Activated CD4-positive, alpha-beta T cell treated with anti-CD3 and anti-CD28 coated beads, Interleukin-2, amount 50 U/mL, for 24 hours (primary cell): ENCODE data around the gene IL1RL2.
A peak's percentile ranks its signal among the peaks of the same experiment; 100 is the strongest.

Source experiments
- DNase-seq, 2 donors: peaks; one replicate each; pipeline ENCODE4 v3.0.0-alpha.2; 2020; ENCODE audit warnings: low read depth in 1 of 2, low spot score in 1 of 2

Gene IL1RL2

DNA sequence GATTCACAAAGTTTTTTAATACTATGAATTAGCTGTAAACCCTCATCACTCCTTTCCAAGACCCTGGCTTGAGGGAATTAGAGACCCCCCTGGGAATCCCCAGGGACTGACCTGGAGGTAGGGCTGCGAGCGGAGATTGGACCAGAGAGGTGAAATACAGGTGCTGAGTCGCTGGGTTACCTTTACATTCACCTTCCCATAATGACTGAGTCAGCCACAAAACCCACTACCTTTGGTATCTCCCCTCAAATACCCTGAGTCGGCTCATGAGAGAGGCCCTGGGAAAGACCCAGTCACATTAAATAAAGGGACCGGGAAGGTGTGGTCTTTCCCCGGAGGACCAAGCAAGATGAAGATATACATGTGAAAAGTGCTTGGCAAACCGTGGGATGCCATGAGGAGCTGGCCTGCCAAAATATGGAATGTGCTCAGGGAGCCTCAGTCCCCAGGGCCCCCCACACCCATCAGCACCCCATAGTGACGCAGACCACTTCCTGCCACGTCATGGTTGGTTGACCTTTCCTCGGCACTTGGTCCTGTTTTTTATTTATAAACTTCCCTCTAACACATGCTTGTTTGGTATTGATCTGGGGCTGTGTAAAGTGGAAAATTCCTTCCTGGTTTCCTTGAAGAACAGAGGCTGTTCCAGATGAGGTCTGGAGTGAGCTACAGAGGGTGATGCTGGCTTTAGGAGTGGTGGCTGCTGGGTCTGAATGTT is 51.4 kb downstream of the IL1RL2 start:
- DNase-seq, result no peak

DNA sequence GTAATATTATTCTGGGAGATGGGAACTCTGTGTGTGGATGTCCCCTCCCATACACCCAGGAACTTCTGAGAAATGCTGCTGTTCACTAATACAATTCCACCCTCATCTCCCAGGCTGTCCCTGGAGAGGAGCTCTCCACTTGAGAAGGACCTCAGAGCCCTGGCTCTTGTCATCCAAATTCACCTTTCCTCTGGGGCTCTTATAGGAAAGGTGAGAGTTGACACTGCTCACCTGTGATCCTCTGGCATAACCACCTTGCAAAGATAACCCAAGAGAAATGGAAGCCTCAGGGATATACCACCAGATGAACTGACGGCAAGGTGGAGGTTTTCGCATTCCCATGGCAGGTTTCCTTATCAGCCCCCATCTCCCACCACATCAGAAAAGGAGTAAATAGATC is 52.0 kb downstream of the IL1RL2 start:
- no peak for DNase-seq

DNA sequence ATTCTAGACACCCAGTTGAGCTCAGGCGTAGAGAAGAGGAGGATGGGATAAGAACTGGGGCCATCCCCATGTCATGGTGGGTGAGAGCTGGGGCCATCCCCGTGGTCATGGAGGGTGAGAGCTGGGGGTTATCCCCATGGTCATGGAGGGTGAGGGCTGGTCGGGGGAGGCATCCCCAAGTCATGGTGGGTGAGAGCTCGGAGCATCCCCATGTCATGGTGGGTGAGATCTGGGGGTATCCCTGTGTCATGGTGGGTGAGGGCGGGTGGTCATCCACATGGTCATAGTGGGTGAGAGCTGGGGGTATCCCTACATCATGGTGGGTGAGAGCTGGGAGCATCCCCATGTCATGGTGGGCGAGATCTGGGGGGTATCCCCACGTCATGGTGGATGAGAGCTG is 52.5 kb downstream of the IL1RL2 start:
- no peak for DNase-seq

DNA sequence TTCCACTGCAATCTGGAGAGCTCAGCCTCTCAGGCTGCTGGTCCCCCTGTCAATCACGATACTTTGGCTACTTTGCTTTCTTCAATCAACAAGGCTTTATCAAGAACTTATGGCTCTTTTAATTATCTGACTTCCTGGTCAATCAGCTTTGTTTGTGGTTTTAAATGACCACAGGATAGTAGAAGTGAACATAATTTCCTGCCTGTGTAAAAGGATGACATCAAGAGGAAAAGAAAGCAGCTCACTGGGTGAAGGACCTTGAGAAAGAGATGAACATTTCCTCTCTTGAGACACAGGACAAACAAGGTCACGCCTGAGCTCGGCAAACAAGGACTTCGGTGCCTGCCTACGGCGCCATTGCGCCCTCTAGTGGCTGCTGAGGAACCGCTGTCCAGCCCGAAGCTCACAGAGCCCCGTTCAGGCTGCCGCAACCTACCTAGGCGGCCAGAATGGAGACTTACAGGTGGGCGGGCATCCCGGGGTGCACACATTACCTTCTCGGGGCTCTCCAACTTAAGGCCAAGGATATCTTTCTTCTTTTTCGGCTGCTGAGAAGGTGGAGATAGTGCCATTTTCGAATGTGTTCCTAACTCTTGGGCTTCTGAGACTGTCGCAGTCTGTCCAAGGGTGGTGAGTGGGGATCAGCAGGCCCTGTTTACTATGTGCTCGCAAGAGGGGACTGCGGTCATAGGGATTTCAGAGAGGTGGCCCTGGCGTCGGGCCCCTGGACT is 54.0 kb downstream of the IL1RL2 start:
- peak; percentile 80 to 85 for DNase-seq

DNA sequence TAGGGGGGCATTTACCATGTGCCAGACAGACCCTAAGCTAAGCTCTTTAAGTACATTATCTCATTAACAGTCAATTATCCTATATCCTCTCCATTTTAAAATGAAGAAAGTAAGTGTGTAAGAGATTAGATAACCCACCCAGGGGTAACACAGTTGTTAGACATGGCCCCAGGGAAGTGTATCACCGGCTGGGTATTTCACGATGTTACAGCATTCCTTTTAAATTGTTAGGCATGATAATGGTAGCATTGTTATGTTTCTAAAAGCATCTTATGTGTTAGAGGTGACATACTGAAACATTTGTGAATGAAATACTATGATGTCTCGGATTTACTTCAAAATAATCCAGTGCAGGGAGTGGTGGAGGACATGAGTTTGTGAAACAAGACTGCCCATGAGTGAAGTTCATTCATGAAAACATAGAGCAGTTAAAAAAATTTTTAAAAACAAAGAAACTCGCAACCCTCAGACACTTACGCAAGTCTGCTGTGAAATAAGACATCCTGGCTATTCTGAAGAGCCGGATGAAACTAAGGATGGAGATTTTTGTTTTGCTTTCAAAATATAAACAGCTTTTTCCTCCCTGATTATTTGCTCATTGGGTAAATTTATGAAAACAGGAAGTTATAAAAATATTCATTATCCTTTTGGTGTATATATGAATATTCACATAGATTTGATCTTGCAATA is 54.9 kb downstream of the IL1RL2 start:
- DNase-seq, result no peak

DNA sequence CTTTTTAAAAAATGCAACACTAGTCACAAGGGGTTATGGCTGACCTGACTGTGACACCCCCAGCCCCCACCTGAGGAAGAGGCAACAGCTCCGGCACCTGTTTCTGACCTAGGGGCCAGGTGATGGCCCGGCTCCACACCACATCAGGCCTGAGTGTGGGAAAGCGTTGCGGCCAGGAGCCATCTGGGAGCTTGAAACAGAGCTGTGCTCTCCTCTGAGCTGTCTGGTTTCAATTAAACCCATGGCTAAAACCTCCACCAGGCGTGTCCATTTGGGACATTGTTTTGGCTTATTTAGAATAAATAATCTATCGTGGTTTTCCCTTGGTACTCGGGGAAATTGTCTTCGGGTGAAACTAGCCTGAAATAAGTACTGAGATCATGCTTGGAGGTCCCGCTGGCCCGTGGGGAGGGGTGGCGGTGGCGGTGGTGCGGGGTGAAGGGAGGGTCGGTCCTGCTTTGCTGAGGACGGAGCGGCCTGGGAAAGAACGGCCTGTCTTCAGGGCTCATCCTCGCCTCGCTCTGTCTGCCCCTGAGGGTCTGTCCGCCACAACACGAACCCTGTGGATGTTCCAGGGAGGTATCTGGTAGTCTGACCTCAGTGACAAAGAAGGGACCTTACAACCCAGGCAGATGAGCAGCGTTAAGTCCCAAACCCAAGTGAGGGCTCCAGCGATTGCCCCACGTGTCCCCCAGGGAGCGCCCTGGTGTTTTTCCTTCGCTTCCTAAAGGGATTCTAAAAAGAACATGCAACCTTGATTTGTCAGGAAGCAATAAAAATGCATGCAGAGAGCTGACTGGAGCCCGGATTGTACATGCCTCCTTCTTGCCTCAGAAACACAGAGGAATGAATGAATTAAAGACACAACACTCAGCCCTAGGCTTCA is 58.7 kb downstream of the IL1RL2 start:
- DNase-seq, result no peak

DNA sequence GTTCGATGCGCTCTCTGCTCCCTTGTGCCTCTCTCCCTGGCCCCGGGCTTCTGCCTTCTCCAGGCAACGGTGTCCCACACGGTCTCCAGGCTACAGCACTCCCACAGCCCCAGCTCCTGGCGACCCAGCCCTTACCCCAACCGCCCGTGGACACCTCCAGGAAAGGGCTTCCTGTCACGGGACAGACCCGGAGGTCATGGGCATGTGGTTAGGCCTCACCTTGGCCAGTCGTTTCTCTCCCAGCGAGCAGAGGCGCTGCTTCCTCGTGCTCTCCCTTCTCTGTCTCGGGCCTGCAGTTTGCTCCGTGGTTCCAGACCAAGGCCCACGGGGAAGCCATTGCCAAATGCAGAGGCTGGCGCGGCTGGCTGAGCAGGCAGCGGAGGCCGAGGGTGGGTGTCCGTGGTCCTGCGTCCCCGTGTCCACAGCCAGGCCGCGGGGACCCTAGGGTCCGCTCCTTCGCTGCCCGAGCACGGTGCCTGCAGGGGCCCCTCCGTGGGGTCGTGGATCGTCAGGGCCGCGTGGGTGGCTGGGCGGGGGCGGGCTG is 63.5 kb downstream of the IL1RL2 start:
- no peak for DNase-seq

DNA sequence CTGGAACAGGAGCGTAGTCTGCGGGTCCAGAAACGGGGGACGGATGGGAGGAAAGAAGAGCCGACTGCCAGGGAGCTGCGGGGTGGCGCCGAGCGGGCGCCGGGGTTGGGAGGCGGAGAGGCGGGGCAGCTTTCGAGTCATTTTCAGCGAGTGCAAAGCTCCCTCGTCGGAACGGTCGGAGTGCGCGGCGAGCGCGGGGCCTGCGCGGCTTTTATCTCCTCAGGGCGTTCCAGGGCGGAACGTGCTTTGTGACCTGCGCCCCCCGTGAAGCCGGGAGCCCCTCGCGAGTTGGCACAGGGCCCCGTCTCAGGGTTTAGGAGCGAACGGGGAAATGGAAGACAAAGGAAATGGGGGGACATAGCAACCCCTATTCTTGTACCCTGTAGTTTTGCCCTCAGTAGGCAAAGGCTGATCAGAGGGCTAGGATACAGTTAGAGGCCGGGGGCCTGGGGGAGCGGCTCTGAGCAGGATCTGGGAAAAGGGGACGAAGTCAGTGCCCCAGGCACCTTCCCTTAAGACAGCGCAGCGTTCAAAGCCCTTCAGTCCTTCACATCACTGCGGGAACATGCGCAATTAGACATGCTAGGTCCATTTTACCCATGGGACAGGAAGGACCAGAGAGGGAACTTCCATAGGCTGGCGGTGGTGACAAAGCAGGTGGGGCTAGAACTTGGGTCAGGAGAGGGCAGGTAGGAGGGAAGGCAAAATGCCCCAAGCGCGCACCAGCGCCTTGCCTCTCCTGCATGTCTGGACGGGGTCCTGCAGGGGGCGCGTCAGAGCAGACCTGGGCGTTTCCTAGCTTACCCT is 64.4 kb downstream of the IL1RL2 start:
- DNase-seq, result peak; percentile 54 to 55

DNA sequence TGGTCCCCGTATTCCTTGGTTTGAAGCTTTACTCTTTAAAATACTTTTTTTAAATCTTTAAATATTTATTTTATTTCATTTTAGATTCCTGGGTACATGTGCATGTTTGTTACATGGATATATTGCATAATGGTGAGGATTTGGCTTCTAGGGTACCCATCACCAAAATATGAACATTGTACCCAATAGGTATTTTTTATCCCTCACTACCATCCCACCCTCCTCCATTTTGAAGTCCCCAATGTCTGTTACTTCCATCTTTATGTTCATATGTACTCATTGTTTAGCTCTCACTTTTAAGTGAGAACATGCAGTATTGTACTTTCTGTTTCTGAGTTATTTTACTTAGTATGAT is 65.0 kb downstream of the IL1RL2 start:
- DNase-seq, result no peak

DNA sequence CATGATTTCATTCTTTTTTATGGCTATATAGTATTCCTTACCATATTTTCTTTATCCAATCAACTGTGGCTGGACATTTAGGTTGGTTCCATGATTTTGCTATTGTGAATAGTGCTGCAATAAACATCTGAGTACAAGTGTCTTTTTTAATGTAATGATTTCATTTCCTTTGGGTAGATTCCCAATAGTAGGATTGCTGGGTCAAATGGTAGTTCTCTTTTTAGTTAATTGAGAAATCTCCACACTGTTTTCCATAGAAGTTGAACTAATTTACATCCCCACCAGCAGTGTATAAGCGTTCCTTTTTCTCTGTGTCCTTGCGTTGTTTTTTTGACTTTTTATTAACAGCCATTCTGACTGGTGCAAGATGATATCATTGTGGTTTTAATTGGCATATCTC is 65.4 kb downstream of the IL1RL2 start:
- DNase-seq, result no peak

DNA sequence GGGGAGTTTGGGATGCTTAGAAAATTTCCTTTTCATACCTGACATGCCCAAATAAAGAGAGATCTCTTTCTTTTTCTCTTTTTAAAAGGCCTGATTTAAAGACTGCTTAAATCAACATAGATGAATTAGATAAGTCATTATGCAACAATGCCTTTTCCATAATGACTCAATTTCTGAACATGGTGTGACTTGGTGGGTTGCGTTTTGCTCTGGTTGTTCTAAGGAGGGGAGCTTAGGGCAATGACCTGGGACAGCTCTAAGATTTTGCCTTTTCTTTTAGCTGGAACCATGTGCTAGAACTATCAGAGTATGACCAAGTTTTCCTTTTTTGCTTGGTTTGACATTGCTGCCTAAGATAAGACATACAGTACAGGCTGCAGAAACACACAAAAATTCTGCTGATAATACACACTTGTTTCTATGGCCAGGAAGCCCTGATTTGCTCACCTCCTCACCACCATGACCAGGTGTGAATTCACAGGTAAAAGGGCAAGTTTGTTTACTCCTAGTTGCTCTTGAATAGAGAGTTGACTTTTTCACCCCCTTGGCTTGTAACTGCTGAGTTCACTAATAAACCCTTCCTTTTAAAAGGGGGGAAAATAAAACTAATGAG is 66.4 kb downstream of the IL1RL2 start:
- DNase-seq, result no peak

DNA sequence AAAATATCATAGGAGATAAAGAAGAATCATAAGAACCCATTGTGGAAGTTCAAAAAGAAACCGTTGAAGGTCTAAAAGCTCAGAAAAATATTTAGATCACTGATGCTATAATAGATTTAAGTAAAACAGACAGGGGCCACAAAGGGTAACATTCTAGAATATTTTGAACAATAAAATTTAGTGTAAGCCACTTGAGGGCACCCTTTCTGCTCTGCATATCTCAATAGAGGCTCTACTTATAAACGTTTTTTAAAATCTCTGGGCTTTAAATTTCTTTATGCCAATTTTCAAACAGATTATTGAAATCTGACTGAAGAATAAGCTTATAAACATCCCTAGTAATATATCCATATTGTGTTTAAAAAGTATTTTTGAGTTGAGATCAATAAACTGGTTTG is 66.9 kb downstream of the IL1RL2 start:
- DNase-seq, result no peak

DNA sequence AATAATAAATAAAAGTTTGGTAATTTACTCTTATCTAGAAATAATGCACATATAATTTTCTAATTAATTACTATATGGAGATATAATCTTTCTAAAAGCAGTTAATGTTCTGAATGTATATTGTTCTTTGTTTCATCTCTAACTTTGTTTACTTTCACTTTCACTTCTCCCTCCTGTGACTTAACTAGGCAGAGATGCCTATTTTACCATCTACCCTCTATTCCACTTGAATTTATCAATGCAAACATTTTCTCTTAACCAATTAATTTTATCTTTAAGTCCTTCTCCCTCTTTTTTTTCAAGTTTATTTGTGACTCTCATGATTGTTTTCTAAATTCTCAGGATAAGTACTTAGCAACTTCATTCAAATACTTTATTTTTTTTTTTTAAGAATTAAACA is 69.5 kb downstream of the IL1RL2 start:
- no peak for DNase-seq

DNA sequence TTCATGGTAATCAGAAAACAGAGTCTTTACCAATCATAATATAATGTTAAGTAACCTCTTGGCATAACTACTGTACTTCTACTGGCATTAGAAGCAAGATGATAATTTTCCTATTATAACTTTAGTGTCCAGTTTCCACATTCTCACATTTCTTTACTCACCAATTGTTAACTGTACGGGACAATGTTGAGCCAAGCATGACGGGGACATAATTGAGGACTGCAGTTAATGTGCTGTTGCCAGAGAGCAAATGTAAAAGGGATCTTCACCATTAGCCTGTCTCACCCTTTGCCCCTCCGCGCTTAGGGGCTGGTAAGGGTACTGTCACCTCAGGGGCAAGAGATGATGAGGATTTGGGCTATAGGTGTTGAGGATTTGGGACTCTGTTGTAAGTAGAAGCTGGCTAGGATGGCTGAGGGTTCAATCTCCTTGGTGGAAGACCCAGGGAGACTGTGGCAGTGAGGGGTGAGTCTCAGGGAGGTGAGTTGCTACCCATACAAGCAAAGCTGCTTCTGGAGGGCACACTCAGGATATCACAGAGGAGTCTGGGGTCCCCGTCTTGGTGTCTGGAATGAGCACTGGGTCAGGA is 70.1 kb downstream of the IL1RL2 start:
- DNase-seq, result no peak

DNA sequence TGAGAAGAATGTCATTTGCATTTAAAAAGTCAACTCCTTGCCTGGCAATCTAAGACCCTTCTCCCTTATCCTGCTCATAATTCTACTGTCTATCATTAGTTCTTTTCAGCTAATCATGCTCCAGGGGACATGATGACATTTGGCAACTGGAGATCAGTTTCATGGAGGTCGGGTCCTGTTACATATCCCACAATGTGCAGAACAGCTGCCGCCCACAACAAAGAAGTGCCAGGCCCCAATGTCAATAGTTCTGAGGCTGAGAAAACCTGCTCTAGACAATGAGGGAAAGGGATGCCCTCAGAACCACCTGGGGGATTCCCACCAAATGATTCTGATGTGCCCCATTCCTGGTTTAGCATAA is 71.2 kb downstream of the IL1RL2 start:
- no peak for DNase-seq

DNA sequence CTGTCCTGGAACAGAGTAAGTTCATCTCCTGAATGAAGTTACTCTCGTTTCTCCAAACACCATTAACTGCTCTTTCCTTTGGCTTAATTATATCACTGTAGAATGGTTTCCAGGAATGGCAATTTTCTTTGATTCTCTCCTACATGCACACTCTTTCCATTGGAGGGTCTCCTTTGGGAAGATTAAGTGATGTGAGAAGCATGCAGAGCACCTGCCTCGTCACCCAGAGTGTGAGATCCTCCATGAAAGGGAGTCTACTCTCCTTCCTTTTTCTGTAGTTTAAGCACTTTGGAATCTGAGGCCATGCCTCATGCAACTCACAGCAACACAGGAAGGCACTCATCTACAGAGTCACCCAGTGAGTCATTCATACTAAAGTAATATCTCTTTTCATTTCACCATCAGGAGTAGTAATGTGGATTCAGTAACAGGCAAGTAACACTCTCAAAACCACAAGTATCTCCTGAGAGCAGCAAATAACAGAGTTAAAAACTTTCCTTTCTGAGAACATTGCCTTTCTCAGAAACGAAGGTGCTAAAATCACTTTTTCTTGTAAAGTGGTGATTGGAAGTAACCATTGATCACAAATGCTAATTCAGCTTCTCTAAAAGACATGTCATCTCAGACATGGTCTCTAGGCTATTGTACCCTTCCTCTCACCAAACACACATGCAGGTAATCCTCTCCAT is 71.7 kb downstream of the IL1RL2 start:
- DNase-seq, result peak in 1 of 2 donors; percentile 44

DNA sequence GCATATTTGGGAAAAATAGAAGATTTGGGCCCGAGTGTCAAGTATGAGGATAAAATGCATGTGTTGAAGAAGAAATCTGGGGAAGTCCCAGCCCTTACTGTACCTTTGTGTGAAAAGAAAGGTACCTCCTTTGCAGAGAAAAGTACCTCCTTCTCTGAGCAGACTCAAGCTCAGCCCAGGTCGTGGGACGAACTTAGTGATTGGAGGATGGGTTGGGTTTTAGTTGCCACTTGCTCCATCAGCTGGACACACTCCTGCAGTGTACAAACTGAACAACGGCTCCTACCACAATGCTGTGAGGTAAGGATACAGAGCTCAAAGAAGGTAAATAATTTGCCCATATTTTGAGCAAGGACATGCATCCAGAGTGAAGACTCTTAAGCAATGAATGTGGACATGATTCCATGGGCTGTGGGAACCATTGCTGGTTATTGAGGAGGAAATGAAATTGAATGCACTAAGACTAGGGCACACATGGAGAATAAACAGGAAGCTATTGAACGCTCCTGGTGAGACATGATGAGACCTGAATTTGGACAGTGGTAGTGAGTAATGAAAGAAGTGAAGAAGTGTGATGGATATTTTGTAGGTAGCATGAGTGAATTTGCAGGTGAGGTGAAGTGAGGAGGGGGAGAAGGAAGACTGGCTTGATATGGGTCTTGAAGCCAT is 74.8 kb downstream of the IL1RL2 start:
- DNase-seq, result no peak
